ENCODE results near the gene CACNA2D3. TPM values are rescaled to one million over a fixed set of nuclear protein-coding genes. Genes with fewer than 3 reads are reported as not detected.

The CACNA2D3 gene
- total and polyA plus RNA-seq, 4 donors: 0.38 to 2.5 (median 1.1) TPM

DNA sequence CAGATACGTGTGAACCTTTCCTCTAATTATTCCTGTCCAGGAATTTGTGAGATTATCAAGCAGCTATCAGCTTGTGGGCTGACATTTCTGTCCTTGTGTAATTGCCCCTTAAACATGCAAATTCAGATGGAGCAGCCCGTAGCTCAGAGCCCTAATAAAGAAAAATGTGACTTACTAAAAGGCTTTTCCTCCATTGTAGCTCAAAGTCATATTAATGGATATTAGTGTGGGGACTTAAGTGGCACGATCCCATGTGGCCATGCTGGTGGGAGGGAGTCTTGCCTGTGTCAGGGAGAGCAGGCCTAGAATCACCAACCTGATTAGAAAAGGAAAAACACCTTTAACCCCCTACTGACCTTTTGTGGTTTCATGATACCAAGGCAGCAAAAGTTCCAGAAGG is 406.3 kb downstream of the CACNA2D3 start:
- H3K4me3 ChIP-seq: no peak overlapping the region
- no peaks in the 10 kb centered on the region for H3K4me1 ChIP-seq (ENCODE audit: control insufficient read depth in 5 of 5, insufficient read depth in 5 of 5, low read length in 5 of 5)
- no peak overlapping the region for H3K9ac ChIP-seq (ENCODE audit: insufficient read depth in 1 of 2, low read length in 2 of 2)
- DNase-seq (no peak), ATAC-seq (ENCODE audit: insufficient read depth, low FRiP score) (no peak)
- peaks cover 0 to 6% (median under 1%) of the 10 kb centered on the region in 4 donors for H3K9me3 ChIP-seq (ENCODE audit: control insufficient read depth in 4 of 4, insufficient read depth in 3 of 4, low read length in 3 of 4)
- TF ChIP-seq, protein P1, sequence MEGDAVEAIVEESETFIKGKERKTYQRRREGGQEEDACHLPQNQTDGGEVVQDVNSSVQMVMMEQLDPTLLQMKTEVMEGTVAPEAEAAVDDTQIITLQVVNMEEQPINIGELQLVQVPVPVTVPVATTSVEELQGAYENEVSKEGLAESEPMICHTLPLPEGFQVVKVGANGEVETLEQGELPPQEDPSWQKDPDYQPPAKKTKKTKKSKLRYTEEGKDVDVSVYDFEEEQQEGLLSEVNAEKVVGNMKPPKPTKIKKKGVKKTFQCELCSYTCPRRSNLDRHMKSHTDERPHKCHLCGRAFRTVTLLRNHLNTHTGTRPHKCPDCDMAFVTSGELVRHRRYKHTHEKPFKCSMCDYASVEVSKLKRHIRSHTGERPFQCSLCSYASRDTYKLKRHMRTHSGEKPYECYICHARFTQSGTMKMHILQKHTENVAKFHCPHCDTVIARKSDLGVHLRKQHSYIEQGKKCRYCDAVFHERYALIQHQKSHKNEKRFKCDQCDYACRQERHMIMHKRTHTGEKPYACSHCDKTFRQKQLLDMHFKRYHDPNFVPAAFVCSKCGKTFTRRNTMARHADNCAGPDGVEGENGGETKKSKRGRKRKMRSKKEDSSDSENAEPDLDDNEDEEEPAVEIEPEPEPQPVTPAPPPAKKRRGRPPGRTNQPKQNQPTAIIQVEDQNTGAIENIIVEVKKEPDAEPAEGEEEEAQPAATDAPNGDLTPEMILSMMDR (IDR thresholded peaks at IDR 0.05; ENCODE audit: control extremely low read depth, extremely low read depth): no peak
- no peaks in the 10 kb centered on the region for H3K36me3 ChIP-seq (ENCODE audit: control insufficient read depth in 4 of 4, insufficient read depth in 4 of 4, low read length in 4 of 4)
- H3K27ac ChIP-seq (ENCODE audit: low read depth in 1 of 2, low read length in 1 of 2): no peak overlapping the region
- peaks cover 0 to 5% (median 3%) of the 10 kb centered on the region in 3 donors for H3K27me3 ChIP-seq (ENCODE audit: control insufficient read depth in 3 of 3, insufficient read depth in 3 of 3, low read length in 2 of 3)
- 71 to 78% methylated on average over 3 of the region's 3 CpGs for WGBS, 2 donors

DNA sequence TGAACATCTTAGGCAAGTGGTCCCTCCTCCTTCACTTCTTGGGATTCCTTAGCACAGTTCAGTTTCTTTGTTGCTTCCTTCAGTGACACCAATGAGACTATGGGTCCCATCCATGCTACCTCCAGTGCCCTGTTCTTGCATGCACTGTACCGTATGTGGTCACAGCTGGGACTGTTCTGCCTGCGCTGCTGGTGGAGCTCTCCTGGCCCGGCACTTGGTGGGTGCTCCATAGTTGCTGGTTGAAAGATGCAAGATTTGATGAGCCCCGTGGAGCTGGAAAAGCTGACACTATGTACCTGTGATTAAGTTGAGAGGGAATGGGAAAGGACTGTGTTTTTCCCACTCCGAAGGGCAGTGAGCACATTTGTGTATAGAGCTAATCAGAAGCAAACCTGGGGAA is 407.7 kb downstream of the CACNA2D3 start:
- TF ChIP-seq, protein P1 (IDR thresholded peaks at IDR 0.05; ENCODE audit: control extremely low read depth, extremely low read depth): no peak
- Histone ChIP-seq H3K4me1 (ENCODE audit: control insufficient read depth in 5 of 5, insufficient read depth in 5 of 5, low read length in 5 of 5) (no peaks in the 10 kb centered on the region), H3K9me3 (ENCODE audit: control insufficient read depth in 4 of 4, insufficient read depth in 3 of 4, low read length in 3 of 4) (peaks cover 0 to 5% (median under 1%) of the 10 kb centered on the region in 4 donors), H3K36me3 (ENCODE audit: control insufficient read depth in 4 of 4, insufficient read depth in 4 of 4, low read length in 4 of 4) (no peaks in the 10 kb centered on the region), H3K27ac (ENCODE audit: low read depth in 1 of 2, low read length in 1 of 2) (no peak overlapping the region), H3K9ac (ENCODE audit: insufficient read depth in 1 of 2, low read length in 2 of 2) (no peak overlapping the region), H3K27me3 (ENCODE audit: control insufficient read depth in 3 of 3, insufficient read depth in 3 of 3, low read length in 2 of 3) (peaks cover 0 to 18% (median 5%) of the 10 kb centered on the region in 3 donors), H3K4me3 (no peak overlapping the region)
- DNase-seq (no peak), ATAC-seq (ENCODE audit: insufficient read depth, low FRiP score) (no peak)
- 91 to 92% methylated on average over 5 of the region's 5 CpGs for WGBS, 2 donors

DNA sequence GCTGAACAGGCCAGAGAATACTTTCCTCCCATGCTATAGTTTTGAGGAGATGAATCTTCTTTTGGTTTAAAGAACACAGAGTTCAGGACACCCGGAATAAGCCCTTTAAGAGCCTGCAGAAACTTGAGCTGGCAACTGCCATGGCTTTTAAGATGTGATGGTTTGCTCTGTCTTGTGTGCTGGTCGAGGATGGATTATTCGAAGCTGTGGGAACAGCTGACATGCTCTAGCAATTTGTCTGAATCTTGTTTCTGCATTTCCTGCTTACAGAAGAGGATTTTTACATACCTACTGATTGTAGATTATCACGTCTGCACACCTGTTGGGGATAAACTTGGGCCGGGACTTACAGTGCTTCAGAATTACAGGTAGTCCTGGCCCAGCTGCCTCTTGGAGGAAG is 408.6 kb downstream of the CACNA2D3 start:
- H3K27me3 ChIP-seq (ENCODE audit: control insufficient read depth in 3 of 3, insufficient read depth in 3 of 3, low read length in 2 of 3): peaks cover 0 to 22% (median 5%) of the 10 kb centered on the region in 3 donors
- no peaks in the 10 kb centered on the region for H3K4me1 ChIP-seq (ENCODE audit: control insufficient read depth in 5 of 5, insufficient read depth in 5 of 5, low read length in 5 of 5)
- no peak for ATAC-seq (ENCODE audit: insufficient read depth, low FRiP score)
- peaks cover 0 to 2% (median 0%) of the 10 kb centered on the region in 4 donors for H3K9me3 ChIP-seq (ENCODE audit: control insufficient read depth in 4 of 4, insufficient read depth in 3 of 4, low read length in 3 of 4)
- H3K36me3 ChIP-seq (ENCODE audit: control insufficient read depth in 4 of 4, insufficient read depth in 4 of 4, low read length in 4 of 4): no peaks in the 10 kb centered on the region
- DNase-seq: no peak
- H3K9ac ChIP-seq (ENCODE audit: insufficient read depth in 1 of 2, low read length in 2 of 2): no peak overlapping the region
- TF ChIP-seq, protein P1 (IDR thresholded peaks at IDR 0.05; ENCODE audit: control extremely low read depth, extremely low read depth): no peak
- WGBS, 2 donors: 33 to 46% methylated on average over 5 of the region's 5 CpGs
- H3K4me3 ChIP-seq: no peak overlapping the region
- no peak overlapping the region for H3K27ac ChIP-seq (ENCODE audit: low read depth in 1 of 2, low read length in 1 of 2)

DNA sequence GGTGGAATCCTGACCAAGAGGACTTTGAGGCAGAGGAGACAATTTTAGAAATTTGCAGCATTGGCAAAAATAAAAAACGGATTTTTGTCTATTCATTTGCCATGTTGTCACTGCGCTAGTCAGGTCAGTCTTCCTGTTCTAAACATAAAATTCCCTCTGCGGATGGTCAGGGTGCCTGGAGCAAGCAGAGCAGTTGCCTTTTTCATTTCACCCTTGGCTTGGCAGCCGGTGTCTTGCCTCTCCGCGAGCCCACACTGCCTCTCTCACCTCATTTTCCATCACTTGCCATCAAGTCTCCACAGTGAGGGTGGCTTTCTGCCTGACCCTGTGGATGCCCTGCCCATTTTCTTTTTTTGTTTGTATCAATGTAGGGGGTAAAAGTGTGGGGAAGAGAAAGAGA is 409.4 kb downstream of the CACNA2D3 start:
- no peak for ATAC-seq (ENCODE audit: insufficient read depth, low FRiP score)
- Histone ChIP-seq H3K9ac (ENCODE audit: insufficient read depth in 1 of 2, low read length in 2 of 2) (no peak overlapping the region), H3K36me3 (ENCODE audit: control insufficient read depth in 4 of 4, insufficient read depth in 4 of 4, low read length in 4 of 4) (no peaks in the 10 kb centered on the region), H3K9me3 (ENCODE audit: control insufficient read depth in 4 of 4, insufficient read depth in 3 of 4, low read length in 3 of 4) (peaks cover 0 to 2% (median 0%) of the 10 kb centered on the region in 4 donors), H3K27ac (ENCODE audit: low read depth in 1 of 2, low read length in 1 of 2) (no peak overlapping the region), H3K4me1 (ENCODE audit: control insufficient read depth in 5 of 5, insufficient read depth in 5 of 5, low read length in 5 of 5) (no peaks in the 10 kb centered on the region), H3K27me3 (ENCODE audit: control insufficient read depth in 3 of 3, insufficient read depth in 3 of 3, low read length in 2 of 3) (peaks cover 0 to 22% (median 5%) of the 10 kb centered on the region in 3 donors), H3K4me3 (no peak overlapping the region)
- TF ChIP-seq, protein P1 (IDR thresholded peaks at IDR 0.05; ENCODE audit: control extremely low read depth, extremely low read depth): no peak
- WGBS, 2 donors: 82 to 88% methylated on average over 6 of the region's 6 CpGs
- DNase-seq: no peak
